Stimulated activated CD4-positive, alpha-beta T cell treated with anti-CD3 and anti-CD28 coated beads, Interleukin-4, amount 100 ng/mL, for 4 hours (primary cell): ENCODE data around the gene KRTAP5-8.
"Not testable (repeated sequence)": the region's sequence is repeated elsewhere in the genome, so short reads cannot be mapped to it uniquely, and the experiment has no call there.

Experiments used
- DNase-seq, 2 experiments: peaks; one replicate each; pipeline ENCODE4 v3.0.0-alpha.2; 2020

KRTAP5-8 gene

DNA sequence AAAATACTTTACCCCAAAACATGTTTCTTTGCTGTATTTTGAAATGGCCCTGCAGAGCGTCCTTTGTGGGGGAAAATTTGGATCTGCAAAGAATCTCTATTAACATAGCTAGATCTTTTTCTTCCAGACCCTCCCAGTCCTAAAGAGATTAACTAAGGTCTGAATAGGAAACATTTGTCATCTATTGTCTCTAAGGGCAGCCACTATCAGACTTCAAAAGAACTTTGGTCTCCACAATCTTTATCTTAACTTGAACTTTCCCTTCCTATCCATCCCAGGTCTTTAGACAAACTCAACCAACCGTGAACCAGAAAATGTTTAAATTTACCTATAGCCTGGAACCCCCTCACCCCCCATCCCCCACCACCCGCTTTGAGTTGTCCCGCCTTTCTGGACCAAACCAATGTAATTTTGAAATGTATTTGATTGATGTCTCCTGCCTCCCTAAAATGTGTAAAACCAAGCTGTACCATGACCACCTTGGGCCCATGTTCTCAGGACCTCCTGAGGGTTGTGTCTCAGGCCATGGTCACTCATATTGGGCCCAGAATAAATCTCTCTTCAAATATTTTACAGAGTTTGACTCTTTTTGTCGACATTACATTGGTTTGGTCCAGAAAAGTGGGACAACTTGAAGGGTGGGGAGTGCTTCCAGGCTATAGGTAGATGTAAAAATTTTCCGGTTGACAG lies 6.8 kb downstream of the KRTAP5-8 start:
- no peak for DNase-seq

DNA sequence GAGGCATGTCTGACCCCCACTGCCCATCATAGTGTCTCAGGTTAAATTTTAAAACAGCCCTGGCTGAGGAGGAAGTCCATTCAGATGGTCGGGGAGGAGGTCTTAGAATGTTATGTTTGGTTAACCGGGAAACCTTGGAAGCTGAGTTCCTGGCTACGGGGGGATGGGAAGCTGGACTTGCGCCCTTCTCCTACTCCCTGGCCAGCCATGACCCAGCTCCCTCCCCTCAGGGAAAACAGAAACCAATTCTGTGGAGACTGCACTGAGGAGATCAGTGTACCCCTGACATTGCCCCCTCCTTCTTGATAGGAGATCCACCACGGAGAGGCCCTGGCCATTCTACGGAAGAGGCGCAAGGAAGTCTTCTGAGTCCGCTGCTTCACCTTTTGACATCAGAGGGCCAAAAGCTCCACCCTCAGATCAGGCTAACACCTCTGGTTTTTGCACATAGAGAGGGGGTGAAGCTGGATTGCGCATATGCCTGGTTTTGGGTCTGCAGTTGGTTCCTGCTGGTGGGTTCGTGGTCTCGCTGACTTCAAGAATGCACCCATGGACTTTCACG lies 7.7 kb downstream of the KRTAP5-8 start:
- DNase-seq, result no peak

DNA sequence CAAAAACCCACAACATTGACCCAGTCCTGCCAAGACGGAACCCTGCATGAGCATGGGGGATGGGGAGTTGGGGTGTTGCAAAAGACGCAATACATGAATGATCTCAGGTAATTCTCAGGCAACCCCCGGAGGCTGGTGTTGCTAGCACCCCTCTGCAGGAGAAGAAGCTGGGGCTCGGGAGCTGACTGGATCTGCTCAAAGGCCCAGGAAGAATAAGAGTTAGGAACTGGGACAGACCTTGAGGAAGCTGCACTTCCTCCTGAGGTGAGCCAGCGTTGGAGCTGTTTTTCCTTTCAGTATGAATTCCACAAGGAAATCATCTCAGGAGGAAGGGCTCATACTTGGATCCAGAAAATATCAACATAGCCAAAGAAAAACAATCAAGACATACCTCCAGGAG lies 10.3 kb downstream of the KRTAP5-8 start, which contains the start of gene KRTAP5-9:
Gene KRTAP5-9, plus strand, starts transcription at position 301 of the 400 bp plus-strand sequence. CDS start 238 bp downstream, outside the sequence.
- no peak for DNase-seq

DNA sequence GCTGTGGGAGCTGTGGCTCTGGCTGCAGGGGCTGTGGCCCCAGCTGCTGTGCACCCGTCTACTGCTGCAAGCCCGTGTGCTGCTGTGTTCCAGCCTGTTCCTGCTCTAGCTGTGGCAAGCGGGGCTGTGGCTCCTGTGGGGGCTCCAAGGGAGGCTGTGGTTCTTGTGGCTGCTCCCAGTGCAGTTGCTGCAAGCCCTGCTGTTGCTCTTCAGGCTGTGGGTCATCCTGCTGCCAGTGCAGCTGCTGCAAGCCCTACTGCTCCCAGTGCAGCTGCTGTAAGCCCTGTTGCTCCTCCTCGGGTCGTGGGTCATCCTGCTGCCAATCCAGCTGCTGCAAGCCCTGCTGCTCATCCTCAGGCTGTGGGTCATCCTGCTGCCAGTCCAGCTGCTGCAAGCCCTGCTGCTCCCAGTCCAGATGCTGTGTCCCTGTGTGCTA lies 10.9 kb downstream of the KRTAP5-8 start:
- no peak for DNase-seq

DNA sequence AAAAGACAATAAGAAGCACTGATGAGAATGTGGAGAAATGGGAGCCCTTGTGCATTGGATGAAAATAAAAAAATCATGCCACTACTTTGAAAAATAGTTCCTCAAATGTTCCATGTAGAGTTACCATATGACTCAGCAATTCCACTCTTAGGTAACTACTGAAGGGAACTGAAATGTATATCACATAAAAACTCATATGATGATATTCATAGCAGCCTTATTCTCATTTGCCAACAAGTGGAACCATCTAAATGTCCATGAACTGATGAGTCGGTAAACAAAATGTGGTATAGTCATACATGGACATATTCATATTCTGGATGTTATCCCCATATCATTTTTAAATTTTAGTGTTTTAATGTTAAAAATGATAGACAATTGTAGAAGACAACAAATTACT lies 13.9 kb downstream of the KRTAP5-8 start:
- no peak for DNase-seq

DNA sequence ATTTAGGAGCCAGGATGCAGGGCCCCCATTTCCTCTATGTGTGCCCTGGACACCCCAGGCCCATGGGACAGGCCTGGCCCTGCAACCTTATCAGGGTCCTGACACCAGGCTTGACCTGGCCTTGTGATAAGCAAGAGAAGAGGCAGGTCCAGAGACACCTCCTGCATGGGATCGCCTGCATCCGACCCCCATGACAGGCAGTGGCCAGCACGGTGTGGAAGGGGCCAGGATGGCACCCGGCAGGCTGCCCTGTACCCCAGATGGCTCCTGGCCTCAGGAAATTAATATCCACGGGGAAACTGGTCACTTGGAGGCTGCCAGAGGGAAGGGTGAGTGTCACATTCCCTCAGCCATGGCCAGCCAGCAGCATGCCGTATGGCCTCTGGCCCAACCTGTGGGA lies 17.2 kb downstream of the KRTAP5-8 start:
- DNase-seq, result no peak

DNA sequence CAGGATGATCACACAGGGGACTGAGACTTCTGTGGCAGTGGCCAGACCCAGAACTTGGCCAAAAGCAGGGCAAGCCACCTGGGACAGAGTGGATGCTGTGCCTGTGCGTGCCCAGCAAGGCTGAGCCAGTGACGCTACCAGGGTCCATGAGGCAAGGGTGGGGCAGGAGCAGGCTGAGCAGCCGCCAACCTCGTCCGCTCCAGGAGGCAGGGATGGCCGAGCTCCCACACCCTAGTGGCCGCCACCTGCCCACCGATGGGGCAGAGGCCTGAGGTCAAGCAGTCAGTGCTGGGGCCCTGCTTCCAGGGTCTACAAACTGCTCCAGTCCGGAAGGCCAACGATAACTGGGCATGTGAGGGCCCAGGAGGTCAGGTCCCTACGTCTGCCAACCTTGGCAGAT lies 17.7 kb downstream of the KRTAP5-8 start:
- no peak for DNase-seq

DNA sequence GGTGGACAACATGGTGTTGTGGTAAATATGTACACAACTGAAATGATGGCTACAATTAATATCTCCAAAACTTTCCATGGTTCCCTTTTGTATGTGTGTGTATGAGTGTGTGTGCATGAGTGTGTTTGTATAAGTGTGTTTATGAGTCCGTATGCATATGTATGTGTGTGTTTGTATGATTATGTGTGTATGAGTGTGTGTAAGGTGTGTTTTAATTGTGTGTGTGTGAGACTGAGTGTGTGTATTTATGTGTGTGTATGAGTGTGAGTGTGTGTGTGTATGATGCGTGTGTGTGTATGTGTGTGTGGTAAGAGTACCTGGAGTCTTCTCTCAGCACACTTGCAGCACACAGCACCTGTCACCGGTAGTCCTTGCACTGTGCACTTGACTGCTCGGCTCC lies 18.2 kb downstream of the KRTAP5-8 start:
- no peak for DNase-seq

DNA sequence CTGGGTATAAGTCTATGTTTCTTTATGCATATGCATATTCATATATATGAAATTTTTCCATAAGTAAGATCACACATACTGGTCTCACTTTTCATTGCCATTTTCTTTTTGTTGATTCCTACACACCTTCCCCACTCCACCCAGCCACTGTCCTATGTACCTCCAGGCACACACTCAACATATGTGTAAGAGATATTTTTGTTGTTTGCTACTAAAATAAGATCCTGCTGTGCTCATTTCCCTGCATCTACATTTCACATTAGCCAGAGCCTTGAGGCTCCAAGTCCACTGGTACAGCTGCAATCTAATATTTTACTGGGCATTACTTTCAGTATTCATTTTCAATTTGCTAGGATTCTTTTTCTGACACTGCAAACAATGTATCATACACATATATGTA lies 19.4 kb downstream of the KRTAP5-8 start:
- no peak for DNase-seq

DNA sequence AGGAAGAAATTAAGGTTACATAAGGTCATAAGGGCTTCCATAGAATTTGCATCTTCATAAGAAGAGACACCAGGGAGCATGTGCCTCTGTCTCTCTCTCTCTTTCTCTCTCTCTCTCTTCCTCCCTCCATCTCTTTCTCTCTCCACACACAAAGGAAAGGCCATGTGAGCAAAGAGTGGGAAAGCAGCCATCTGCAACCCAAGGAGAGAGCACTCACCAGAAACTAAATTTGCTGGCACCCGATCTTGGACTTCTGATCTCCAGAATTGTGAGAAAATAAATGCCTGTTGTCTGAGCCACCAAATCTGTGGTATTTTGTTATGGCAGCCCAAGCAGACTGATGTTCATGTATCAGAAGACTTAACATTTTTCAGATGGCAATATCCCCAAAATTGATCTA lies 21.2 kb downstream of the KRTAP5-8 start:
- DNase-seq, result no peak

DNA sequence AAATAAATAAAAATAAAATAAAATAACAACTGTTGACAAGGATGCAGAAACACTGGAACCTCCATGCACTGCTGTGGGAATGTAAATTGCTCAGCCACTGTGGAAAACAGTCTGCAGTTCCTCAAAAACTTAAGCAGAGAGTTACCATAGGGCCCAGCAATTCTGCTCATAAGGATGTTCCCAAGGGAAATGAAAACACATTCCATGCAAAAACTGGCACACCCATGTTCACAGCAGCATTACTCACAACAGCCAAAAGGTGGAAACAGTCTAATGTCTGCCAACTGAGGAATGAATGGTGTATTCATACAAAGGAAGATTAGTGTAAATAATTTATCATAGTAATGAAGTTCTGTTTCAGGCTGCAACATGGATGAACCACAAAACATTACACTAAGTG lies 24.3 kb downstream of the KRTAP5-8 start:
- DNase-seq, result no peak

DNA sequence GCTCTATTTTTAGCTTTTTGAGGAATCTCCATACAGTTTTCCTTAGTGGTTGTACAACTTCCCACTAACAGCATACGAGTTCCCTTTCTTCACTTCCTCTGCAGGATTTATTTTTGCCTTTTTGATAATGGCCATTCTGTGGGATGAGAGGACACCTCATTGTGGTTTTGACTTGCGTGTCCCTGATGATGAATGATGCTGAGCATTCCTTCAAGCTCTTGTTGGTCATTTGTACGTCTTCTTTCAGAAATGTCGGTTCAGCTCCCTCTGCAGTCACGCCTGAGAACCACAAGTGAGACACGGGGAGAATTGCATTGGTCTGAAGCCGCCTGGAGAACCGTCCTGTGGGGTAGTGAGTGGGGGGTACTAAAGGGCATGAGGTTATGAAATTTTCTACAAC lies 25.6 kb downstream of the KRTAP5-8 start:
- DNase-seq, result no peak

DNA sequence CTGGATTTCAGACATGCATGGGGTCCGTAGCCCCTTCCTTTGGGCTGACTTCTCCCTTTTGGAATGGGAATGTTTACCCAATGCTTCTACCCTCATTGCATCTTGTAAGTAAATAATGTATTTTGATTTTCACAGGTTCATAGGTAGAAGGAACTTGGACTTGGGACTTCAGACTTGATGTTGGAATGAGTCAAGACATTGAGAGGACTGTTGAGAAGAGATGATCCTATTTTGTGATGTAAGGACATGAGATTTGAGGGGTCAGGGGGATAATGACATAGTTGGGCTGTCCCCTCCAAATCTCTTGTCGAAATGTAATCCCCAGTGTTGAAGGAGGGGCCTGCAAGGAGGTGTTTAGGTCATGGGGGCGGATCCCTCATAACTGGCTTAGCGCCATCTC lies 26.6 kb downstream of the KRTAP5-8 start:
- no peak for DNase-seq

DNA sequence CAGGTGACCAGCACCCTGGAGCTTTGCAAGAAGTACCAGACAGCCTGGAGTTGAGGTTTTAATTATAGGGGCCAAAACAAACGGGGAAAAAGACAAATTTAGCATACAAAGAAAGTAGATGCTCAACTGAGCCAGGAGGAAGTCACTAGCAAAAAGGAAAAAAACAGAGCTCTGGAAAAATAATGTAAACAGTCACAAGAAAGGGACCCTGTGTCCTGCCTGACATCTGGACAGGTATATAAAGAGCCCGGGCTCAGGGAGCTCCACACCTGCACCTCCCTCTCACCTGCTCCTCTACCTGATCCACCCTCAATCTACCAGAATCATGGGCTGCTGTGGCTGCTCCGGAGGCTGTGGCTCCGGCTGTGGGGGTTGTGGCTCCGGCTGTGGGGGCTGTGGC lies 27.4 kb downstream of the KRTAP5-8 start, which contains the start of gene KRTAP5-10:
Gene KRTAP5-10, plus strand, starts transcription at position 301 of the 400 bp plus-strand sequence. Its CDS starts 25 bp downstream, at position 326.
- no peak for DNase-seq

DNA sequence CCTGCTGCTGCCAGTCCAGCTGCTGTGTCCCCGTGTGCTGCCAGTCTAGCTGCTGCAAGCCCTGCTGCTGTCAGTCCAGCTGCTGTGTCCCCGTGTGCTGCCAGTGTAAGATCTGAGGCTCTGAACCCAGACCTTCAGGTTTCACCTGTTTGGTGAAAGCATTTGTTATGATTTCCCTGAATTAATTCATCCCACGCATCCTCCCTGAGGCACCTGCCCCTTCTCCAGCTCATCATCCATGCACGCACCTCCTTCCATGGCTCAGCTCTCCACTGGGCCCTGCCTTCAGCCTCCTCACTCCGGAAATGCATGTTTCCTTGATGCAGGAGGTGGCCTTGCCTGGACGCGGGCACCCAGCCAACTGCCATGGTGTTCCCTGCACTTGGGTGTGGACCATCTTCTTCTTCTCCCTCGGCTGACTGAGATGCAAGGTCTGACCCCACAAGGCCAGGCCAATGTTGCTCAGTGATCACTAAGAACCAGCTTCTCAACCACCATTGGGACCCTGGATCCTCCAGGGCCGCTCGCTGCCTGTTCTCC lies 28.3 kb downstream of the KRTAP5-8 start:
- no peak for DNase-seq

DNA sequence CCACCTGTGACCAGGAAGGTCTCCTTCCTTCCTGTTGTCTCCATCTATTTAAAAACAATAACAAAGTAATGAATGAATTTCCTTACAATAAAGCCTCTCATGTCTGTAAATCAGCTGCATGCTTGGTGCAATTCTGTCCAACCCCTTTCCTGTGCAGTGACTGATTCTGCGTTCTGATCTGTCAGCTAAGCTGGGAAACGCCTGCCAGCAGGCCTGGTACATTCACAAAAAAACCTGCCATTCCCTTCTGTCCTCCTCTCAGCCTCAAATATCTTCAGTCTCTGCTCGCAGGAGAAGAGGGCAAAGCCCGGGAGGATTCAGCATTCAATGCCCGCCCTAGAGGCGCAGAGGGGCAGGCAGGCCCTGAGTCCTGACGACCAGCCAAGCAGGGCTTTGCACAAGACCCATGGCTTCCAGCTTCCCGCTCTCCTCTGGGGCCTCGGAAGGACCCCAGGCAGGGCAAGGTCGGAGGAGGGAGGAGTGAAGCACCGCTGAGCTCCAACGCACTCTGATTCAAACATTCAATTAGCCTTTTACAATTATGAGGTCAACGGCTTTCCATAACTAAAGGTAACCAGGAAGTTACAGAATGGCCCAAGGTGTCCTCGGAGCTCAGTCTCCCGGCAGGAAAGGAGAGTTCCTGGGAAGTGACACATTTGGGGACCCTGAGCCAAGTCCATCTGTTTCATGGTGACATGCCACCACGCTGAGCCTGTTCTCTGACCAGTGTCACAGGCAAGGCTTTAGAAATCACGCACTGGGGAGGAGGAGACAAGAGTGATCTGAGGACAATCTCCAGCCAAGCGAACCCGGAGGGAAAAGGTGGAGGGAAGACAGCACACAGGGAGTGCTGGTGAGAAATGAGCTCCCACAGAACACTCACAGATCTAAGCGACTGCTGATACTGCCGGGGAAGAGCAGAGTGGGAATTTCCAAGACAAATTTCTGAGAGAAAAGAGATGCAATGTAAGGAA lies 29.1 kb downstream of the KRTAP5-8 start:
- not testable (repeated sequence) for DNase-seq

DNA sequence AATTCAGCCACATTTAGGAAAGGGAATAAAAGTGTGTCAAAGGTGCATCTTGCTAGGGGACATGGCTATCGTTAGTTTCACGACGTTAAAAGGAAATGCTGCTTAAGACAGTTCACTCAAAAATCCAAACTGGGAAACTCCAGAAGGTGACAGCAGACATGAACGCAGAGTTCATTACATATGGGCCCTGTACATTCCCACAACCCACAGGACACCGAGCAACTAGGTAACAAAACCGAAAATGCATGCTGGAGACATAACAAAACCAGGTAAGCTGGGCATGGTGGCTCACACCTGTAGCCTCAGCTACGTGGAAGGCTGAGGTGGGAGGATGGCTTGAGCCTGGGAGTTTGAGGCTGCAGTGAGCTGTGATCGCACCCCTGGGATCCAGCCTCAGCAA lies 29.8 kb downstream of the KRTAP5-8 start:
- not testable (repeated sequence) for DNase-seq

DNA sequence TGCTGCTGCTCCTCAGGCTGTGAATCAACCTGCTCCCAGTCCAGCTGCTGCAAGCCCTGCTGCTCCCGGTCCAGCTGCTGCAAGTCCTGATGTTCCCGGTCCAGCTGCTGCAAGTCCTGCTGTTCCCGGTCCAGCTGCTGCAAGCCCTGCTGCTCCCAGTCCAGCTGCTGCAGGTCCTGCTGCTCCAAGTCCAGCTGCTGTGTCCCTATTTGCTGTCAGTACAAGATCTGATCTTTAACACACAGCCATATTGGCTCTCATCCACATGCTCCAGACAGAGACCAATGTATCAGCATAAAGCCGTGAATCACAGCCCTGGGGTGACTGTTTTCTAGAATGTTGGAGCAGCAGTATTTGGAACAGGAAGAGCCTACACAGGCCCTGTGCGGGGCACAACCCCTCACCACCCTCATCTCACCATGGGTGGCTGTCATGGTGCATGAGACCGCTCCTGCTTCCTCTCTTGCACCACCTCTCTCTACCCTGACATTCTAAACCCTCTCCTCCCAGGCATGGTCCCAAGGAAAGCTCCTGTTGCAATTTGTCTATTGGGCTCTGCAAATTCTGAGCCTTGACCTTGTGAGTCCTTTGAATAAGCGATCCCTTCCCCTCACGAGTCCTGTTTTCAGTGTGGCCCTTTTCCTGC lies 31.0 kb downstream of the KRTAP5-8 start:
- DNase-seq, result no peak

DNA sequence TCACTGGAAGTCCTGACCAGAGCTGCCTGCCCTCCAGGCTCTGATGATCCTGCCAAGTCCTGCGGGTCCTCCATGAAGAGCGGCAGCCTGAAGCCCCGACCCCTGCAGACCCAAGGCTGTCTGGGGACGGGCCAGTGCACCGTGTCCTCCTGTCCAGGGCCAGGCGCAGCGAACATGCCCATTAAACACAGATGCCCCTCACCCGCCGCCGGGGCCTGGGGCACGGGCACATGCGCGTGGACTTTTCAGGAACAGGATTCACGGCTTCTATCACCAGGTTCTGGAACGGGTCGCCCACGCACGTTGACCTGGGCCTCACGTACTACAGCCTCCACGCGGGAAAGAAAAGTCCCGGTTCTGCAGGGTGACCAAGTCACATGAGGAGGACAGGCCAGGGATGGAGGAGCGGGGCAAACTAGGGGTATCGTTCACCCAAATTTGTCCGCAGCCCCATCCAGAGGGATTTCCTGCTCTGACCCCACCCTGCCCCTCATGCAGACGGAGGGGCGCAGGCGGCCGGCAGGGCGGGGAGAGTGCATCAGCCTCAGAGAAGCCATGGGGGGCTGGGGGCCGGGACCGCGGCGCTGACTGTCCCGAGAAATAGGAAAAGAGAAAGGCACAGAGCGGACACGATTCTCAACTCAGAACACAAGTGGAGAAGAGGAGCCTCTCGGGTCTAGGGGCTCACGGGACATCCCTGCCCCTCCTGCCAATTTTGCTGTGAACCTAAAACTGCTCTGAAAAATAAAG lies 33.5 kb downstream of the KRTAP5-8 start:
- DNase-seq, result not testable (repeated sequence)

DNA sequence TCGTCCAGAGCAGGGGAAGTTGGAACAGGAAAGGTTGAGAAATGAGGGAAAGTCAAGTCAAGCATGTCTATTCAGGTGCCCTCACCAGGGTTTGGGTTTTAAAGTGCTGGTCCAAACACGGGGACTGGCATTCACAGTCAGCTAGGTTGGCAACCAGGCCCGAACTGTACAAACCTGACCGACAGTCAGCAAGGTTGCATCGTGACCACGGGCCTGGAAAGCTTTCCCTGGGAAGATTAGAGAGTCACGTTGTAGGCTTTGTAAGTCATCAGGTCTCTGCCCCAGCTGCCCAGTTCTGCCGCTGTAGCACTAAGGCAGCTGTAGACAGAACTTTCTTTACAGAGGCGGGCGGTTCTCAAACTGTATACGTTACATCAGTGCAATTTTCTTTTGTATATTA lies 35.0 kb downstream of the KRTAP5-8 start:
- DNase-seq, result no peak

DNA sequence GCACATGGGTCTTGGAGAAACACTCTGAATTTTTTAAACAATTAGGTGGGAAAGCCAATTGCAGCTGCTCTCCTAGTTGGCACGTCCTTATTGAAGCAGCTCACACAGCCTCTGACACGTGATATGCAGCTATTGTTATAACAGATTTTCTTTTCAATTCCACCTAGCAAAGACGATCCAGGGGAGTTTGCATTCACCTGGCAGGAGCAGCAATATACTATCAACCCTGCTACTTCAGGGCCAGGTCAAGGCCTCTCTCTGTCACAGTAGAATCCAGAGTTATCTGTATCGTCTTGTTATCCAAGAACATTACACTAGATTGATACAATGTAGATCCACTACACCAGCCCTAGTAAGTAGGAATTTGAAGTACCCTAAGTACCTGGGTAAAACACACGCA lies 36.6 kb downstream of the KRTAP5-8 start:
- no peak for DNase-seq
